C4-2B (cell line): ENCODE data around the gene SIRPD.

Source experiments
- CTCF ChIP-seq: fragments of 450-650 bp; conservative IDR thresholded peaks from 2 replicates; pipeline ENCODE4 v1.5.1; 2017; ENCODE audit warnings: mild to moderate bottlenecking
- ZFX ChIP-seq: fragments of 450-650 bp; IDR thresholded peaks from 2 replicates; pipeline ENCODE4 v1.6.1; 2017

- TF ChIP-seq CTCF: no peak
- no peak for TF ChIP-seq ZFX
These were observed 29.6 kb downstream of the SIRPD start for GRCh38 chr20:1527923-1528322.
